Activated CD8-positive, alpha-beta memory T cell treated with anti-CD3 and anti-CD28 coated beads for 4 hours (primary cell): ENCODE results near the gene SRP9.
"Not testable (repeated sequence)": the region's sequence is repeated elsewhere in the genome, so short reads cannot be mapped to it uniquely, and the experiment has no call there.

ENCODE experiments used
- DNase-seq, 2 donors: peaks; one replicate each; pipeline ENCODE4 v3.0.0-alpha.2; 2020; ENCODE audit warnings: low read depth in 2 of 2

SRP9 gene

GRCh38 chr1:225814381-225814780, 36.8 kb downstream of the SRP9 start:
- DNase-seq, result no peak

DNA sequence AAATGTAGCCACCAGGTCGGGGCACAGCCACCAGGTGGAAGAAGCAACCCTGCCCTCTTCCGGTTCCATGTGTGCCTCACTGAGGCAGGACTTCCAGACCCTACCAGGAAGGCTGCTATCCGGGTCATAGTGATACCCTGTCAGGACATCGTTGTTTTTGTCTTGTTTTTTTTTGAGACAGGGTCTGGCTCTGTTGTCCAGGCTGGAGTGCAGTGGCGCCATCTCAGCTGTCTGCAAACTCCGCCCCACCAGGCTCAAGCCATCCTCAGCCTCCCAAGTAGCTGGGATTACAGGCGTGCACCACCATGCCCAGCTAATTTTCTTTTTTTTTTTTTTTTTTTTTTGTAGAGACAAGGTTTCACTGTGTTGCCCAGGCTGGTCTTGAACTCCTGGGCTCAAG, 37.5 kb downstream of the SRP9 start:
- DNase-seq, result not testable (repeated sequence)

- no peak for DNase-seq
These were observed 38.0 kb downstream of the SRP9 start for GRCh38 chr1:225815526-225816178.

GRCh38 chr1:225816643-225817538, 39.3 kb downstream of the SRP9 start:
- DNase-seq, result no peak

- no peak for DNase-seq
These were observed 40.0 kb downstream of the SRP9 start for GRCh38 chr1:225817611-225818061.

GRCh38 chr1:225818229-225818628, 40.6 kb downstream of the SRP9 start:
- DNase-seq, result no peak

DNA sequence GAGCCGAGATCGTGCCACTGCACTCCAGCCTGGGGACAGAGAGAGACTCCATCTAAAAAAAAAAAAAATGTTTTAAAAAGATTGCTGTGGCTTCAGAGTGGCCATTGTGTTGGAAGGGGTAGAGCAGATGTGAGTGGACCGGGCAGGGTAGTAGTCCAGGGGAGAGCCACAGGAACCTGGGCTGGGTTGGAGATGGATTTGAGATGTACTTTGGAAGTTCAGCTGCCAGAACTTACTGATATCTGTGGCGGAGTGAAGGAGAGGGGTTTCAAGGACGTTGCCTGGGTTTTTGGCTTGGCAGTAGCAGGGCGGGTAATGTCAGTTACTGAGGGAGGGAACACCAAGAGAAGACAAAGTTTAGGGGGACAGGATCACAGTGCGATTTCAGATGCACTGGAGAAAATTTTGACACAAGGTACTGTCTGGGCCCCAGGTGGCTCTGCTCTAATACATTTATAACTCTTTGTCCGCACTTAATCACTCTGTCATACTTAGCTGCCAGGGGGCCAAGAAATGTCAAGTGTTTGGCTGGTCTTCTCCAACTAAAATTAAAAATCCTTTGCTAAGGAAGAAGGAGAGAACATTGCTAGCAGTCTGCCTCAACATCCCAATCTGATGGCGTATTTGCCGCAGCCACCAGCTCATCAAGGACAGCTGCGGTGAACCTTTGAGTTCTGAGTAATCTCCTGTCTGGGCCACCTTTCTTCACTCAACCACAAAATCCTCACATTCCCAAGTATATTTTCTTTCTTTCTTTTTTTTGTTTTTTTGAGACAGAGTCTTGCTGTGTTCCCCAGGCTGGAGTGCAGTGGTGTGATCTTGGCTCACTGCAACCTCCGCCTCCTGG, 41.9 kb downstream of the SRP9 start:
- no peak for DNase-seq

DNA sequence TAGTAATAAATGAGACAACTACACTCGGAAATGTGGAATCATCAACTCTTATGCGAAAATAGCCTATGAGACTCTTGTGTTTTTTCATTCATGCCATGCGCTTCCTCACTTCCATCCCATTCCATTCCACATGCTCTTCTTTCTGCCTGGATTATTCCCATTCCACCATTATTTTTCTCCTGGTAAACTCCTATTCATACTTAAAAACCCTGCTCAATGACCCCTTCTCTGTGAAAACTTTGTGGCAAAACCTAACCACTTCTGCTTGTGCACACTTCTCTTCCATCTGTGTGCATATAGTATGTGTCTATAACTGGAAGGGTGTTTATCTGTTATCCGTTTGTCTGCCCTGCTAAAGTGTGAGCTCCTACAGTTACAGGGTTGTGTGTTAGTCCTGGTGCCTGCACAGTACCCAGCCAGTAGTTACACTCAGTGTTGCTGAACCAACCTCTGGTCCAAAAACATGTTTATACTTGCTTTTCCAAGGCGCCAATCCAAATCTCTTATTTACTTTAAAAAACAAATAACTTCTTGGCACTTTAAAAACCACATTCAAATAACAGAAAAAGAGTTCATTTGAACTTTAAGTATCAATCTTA, 43.0 kb downstream of the SRP9 start:
- no peak for DNase-seq

GRCh38 chr1:225822655-225823403, 45.2 kb downstream of the SRP9 start:
- no peak for DNase-seq

DNA sequence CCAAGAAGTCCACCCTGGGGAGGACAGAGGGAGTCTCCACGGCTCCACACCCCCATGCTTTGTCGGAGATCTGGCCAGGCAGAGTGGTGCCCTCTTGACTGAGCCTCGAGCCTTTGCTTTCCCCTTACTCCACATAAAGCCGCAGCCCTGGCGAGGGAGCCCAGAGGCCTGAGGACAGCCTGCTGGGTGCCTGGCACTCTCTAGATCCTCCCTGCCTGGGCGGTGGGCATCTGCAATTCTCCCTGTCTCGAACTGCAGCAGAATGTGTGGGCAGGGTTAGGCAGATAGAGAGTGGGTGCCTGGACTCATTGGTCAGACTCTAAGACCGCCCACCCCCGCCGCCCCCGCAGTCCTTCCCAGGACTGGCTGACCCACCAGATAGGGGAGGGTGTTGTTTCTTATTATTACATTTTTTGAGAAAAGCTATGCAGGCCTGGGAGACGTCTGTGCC, 46.2 kb downstream of the SRP9 start:
- DNase-seq, result no peak

GRCh38 chr1:225824533-225824941, 46.9 kb downstream of the SRP9 start:
- no peak for DNase-seq

- DNase-seq, result no peak
These were observed 47.5 kb downstream of the SRP9 start for GRCh38 chr1:225825078-225825477.

DNA sequence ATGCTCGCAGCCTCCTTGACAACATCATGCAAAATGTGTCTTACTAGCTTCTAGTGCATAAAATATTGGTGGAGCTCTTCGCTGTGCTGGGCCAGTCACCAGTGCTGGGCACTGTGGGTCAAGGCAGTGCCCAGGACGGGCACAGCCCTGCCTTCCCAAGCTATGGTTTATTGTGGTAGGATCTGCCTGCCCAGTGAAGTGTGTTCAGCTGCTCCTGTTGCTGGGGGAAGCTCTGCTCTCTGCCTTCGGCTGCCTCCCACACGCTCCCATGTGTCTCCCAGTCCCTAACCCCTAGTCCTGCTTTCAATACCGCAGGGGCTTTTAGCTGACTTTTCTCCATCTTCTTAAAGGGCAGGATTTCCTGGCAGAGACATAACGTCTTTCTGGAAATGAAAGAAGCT, 48.0 kb downstream of the SRP9 start:
- DNase-seq, result no peak

GRCh38 chr1:225827076-225827475, 49.5 kb downstream of the SRP9 start:
- no peak for DNase-seq

DNA sequence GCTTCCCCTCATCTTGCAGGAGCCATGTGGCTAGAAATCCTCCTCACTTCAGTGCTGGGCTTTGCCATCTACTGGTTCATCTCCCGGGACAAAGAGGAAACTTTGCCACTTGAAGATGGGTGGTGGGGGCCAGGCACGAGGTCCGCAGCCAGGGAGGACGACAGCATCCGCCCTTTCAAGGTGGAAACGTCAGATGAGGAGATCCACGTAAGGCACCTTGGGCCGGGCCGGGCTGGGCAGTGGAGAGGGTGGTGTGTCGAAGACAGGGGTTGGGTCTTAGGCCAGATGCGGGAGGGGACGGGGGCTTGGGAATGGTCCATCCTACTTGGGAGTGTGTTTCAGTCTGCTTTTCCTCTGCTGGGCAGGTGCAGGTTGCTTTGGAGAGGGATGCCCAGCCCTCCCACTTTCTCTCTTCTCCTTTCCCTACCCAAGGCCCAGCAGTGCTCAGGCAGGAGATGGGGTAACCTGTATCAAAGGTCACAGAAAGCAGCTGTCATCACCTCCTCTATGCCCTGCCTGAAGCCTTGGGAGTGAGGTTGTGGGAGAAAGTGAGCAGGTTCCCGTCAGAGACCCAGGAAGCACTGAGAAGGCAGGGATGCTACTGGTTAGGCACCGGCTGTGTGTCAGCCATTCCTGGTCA, 51.2 kb downstream of the SRP9 start:
- DNase-seq, result no peak

GRCh38 chr1:225830841-225831240, 53.2 kb downstream of the SRP9 start:
- DNase-seq, result no peak

DNA sequence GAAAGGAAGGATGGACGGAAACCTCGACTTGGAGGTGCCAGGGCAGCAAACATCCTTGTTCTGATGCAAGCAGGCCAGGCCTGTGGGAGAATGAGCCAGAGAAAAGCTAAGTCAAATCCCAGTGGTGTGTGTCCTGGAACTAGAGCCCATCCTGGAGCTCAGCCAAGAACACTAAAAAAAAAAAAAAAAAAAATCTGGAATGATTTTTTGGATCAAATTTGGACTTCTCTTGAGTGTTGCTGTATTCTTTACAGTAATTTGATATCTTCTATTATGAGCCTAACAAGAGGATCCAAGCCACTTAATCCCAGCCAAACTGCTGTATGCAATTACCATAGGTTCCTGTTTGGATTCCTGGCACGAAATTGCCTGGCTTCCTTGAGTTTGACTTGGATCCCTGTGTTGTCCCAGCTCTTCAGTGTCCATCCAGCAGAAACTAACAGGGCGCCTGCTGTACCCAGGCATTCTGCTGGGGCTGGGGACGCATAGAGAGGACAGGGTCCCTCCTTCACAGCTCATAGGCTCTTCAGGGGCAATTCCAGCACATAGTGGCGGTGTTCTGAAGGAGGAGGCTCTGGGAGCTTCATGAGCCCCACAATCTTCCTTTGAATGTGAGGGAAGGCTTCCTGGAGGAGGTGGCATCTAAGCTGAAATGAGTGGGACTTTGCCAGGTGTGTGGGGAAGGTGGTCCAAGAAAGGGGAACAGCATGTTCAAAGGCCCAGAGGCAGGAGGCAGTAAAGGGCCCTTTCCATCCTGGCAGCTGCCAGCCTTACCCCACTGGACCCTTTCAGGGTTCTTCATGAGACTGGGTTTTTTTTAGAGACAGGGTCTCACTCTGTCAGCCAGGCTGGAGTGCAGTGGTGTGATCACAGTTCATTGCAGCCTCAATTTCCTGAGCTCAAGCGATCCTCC, 57.0 kb downstream of the SRP9 start:
- DNase-seq, result no peak

GRCh38 chr1:225835856-225836255, 58.2 kb downstream of the SRP9 start:
- no peak for DNase-seq

DNA sequence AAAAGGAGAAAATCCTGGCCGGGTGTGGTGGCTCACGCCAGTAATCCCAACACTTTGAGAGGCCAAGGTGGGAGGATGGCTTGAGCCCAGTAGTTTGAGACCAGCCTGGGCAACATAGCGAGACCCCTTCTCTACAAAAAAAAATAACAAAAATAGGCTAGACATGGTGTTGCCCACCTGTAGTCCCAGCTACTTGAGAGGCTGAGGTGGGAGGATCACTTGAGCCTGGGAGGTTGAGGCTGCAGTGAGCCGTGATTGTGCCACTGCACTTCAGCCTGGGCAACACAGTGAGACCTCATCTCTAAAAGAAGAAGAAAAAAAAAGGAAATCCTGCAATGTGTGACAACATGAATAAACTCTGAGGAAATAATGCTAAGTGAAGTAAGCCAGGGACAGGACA, 58.7 kb downstream of the SRP9 start:
- DNase-seq, result not testable (repeated sequence)
